ENCODE results near the gene PHF24.

- no peak for TF ChIP-seq CTCF (IDR thresholded peaks at IDR 0.05)
- TF ChIP-seq POLR2A (IDR thresholded peaks at IDR 0.05): no peak
Measured at GRCh38 chr9:34961574-34962490, 3.7 kb downstream of the PHF24 start.
